Mucosa of descending colon (tissue), 3 donors: Measurements from ENCODE around the gene PID1. TPM values are rescaled to one million over a fixed set of nuclear protein-coding genes. Genes with fewer than 3 reads are reported as not detected.

Experiments used
- ATAC-seq: fragments of 200-7000 bp; cut with Tn5 transposase; one replicate; pipeline ENCODE4 v1.9.1; 2020; ENCODE audit warnings: mild to moderate bottlenecking, moderate library complexity
- DNase-seq, 3 donors: peaks; one replicate each; pipeline ENCODE4 v3.0.0-alpha.2; 2020
- H3K36me3 ChIP-seq: fragments of 200-600 bp; one replicate; pipeline ENCODE4 v1.8.0; 2021; ENCODE audit warnings: low read depth, mild to moderate bottlenecking
- H3K4me1 ChIP-seq: fragments of 200-600 bp; one replicate; pipeline ENCODE4 v1.8.0; 2021; ENCODE audit warnings: low read depth, mild to moderate bottlenecking
- H3K4me3 ChIP-seq: fragments of 200-600 bp; one replicate; pipeline ENCODE4 v1.8.0; 2021; ENCODE audit warnings: mild to moderate bottlenecking
- H3K9me3 ChIP-seq: fragments of 200-600 bp; one replicate; pipeline ENCODE4 v1.8.0; 2021; ENCODE audit warnings: mild to moderate bottlenecking
- CTCF ChIP-seq: fragments of 200-600 bp; IDR thresholded peaks from one replicate; pipeline ENCODE4 v1.8.0; 2022; ENCODE audit warnings: antibody characterized with exemption, mild to moderate bottlenecking
- intact Hi-C, 2 donors: fragments of 100-400 bp; cut with DNase I in 1 of 2; cut with micrococcal nuclease in 1 of 2; formaldehyde crosslinking; loops; one replicate each; pipeline versions ENCODE4 v1.11.0 to v1.11.1; 2022; cut with DNase I, micrococcal nuclease
- total RNA-seq, 3 donors: library from RNA; stranded (reverse); fragmentation: NEBNext Ultra II Directional in 2 of 3; extraction: Animal tissue kit (Norgen Biotek cat#: 25700) in 2 of 3; gene quantifications; one replicate each; pipeline versions ENCODE4 v1.2.1 to v1.2.4, GENCODE V29; 2021 to 2023
- donor health status: DM: no; HTN: no; CAD: no; lungs with moderate emphysema.
- donor health status: DM: no; HTN: no; CAD: no.
- donor health status: DM: no; HTN: yes; CAD: no.

PID1 gene
- total RNA-seq, 3 donors from 2014 or later: 49.3 to 60.8 (median 52.5) TPM

GRCh38 chr2:229057976-229058553 is 213.0 kb downstream of the PID1 start:
- Histone ChIP-seq H3K9me3 (no peaks in the 10 kb centered on the region), H3K4me3 (no peak overlapping the region), H3K36me3 (no peaks in the 10 kb centered on the region), H3K4me1 (no peaks in the 10 kb centered on the region)
- TF ChIP-seq CTCF: no peak
- ATAC-seq: no peak
- no peak for DNase-seq
- intact Hi-C loops: no loop called here

GRCh38 chr2:229054311-229054710 is 216.8 kb downstream of the PID1 start:
- no peak for TF ChIP-seq CTCF
- ATAC-seq (no peak), DNase-seq (no peak)
- intact Hi-C loops: no loop called here
- Histone ChIP-seq H3K4me3 (no peak overlapping the region), H3K9me3 (no peaks in the 10 kb centered on the region), H3K36me3 (no peaks in the 10 kb centered on the region), H3K4me1 (no peaks in the 10 kb centered on the region)

- intact Hi-C loops: no loop called here
- H3K4me3 ChIP-seq: no peak overlapping the region
- no peaks in the 10 kb centered on the region for H3K36me3 ChIP-seq
- H3K9me3 ChIP-seq: no peaks in the 10 kb centered on the region
- DNase-seq (no peak), ATAC-seq (no peak)
- TF ChIP-seq CTCF: no peak
- no peaks in the 10 kb centered on the region for H3K4me1 ChIP-seq
Measured at GRCh38 chr2:229051798-229052197, 219.3 kb downstream of the PID1 start.

- no peak overlapping the region for H3K4me3 ChIP-seq
- no peaks in the 10 kb centered on the region for H3K4me1 ChIP-seq
- DNase-seq: no peak
- ATAC-seq: no peak
- H3K36me3 ChIP-seq: no peaks in the 10 kb centered on the region
- intact Hi-C loops: no loop called here
- no peaks in the 10 kb centered on the region for H3K9me3 ChIP-seq
- no peak for TF ChIP-seq CTCF
Measured at GRCh38 chr2:229050133-229050532, 221.0 kb downstream of the PID1 start.

GRCh38 chr2:229048134-229048533 is 223.0 kb downstream of the PID1 start:
- intact Hi-C loops: no loop called here
- Histone ChIP-seq H3K4me3 (no peak overlapping the region), H3K4me1 (no peaks in the 10 kb centered on the region), H3K9me3 (no peaks in the 10 kb centered on the region), H3K36me3 (no peaks in the 10 kb centered on the region)
- ATAC-seq (no peak), DNase-seq (no peak)
- no peak for TF ChIP-seq CTCF

GRCh38 chr2:229045671-229046070 is 225.4 kb downstream of the PID1 start:
- Histone ChIP-seq H3K36me3 (no peaks in the 10 kb centered on the region), H3K9me3 (no peaks in the 10 kb centered on the region), H3K4me1 (no peaks in the 10 kb centered on the region), H3K4me3 (no peak overlapping the region)
- DNase-seq: no peak
- TF ChIP-seq CTCF: no peak
- intact Hi-C loops: no loop called here
- ATAC-seq: no peak
